Measurements from ENCODE around the gene SOS1. TPM values are rescaled to one million over a fixed set of nuclear protein-coding genes. Genes with fewer than 3 reads are reported as not detected.

Gene SOS1
- polyA plus RNA-seq, 1 donor: 65.1 TPM

DNA sequence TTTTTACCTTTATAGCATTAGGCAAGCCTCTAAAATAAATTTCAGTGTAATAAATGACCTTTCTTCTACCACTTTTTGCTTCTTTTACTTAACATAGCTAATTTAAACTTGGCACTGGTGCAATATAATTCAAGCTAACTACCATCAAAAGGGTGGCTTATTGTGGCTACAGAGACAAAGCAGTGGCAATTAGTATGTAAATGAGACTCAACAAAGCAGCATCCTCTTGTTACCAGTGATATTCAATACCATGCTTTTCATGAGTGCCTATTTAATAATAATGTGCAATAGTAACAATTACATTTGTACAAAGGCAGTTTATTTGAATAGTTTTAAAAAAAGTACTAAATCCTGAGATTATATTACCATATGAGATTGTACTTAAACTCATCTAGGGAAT lies 93.4 kb downstream of the SOS1 start:
- no peak for DNase-seq

DNA sequence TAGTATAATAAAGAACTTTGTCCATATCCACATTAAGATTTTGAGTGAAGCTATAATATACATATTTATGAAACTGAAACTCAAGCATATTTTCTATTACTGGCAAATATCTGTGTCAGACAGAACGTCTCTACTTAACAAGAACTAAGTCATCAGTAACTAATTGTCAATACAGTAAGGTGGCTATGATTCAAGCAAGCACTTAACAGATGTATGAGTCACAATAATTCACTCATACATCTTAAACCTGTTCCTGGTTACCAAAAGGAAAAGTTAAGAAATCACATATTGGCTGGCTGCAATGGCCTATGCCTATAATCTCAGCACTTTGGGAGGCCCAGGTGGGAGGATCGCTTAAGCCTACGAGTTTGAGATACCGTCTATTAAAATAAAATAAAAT lies 96.0 kb downstream of the SOS1 start:
- DNase-seq: no peak

DNA sequence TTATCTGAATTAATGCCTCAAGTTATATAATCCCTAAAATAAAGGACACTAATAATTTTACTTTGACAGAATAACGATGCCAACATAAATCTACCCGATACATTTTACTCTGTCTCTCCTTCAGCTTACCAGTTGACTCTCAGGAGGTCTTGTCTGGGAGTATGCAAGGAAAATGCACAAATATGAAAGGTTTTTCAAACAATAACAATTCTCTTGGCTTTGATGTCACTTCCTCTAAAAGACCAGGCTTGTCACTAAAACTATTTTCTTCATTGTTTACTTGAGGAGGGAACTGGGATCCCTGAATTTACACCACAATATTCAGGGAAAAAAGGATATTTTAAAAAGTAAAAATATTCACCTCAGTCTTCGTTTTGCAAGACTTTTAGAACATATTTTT lies 97.2 kb downstream of the SOS1 start:
- DNase-seq: no peak

DNA sequence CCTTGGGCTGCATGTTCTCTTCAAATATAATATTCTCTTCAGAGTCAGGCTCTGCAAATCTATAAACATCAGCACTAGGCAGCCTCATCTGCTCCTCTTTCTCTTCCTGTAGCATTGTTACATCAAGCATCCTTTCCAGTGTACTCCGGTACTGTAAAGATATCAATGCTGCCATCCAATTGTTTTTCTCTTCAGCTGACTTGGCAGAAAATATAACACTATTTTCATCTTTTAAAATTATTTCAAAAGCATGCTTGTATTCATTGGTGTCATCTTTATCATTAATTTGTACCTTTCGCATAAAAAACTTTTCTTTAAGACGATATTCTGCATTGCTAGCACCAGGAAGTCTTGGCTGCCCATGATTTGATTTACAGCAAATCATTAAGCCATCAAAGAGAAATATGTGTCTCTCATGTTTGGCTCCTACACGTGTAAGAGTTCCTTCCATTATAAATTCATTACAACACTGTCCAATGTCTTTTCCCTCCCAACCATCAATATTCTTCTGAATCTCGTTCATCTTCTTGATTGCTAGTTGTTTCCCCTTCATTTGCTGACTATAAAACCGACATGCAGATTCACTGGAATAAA lies 98.1 kb downstream of the SOS1 start:
- no peak for DNase-seq

GRCh38 chr2:39020383-39020782 lies 100.5 kb downstream of the SOS1 start:
- DNase-seq: no peak

DNA sequence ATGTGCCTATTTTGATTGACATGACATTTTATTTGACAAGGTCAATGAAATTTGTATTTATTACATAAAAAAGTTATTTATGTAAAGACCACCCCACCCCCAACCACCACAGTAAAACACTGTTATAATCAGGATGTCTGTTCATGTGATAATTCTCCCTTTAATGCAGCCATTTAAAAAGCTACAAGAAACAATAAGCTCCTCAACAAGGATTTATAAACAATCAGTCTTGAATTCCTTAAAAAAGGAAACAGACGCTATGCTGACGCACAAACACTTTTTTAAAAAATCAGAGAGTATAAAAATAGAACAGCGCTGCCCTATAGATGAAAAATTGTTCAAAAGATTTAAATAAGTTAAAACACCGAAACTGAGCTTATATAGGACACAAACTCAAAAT lies 102.2 kb downstream of the SOS1 start:
- no peak for DNase-seq

DNA sequence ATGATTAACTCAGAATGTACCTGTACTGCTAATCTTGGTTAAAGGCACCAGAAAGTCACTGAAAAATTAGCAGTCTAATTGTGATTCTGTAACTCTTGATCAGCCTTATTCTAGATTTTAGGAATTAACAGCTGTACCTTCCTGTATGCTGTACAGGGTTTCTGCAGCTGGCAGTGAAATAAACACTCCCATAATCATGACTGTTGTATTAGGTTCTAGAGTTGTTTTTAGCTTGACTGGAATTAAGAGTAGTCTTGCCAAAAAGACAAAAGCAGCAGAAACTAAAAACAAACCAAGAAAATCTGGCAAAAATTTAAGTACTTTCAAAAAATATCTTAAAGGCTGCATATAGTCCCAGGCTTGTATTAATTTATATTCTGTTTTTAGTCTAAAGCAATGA lies 103.5 kb downstream of the SOS1 start:
- no peak for DNase-seq

GRCh38 chr2:39015424-39015823 lies 105.4 kb downstream of the SOS1 start:
- DNase-seq: no peak

GRCh38 chr2:39013871-39014270 lies 107.0 kb downstream of the SOS1 start:
- DNase-seq: no peak

- DNase-seq: no peak
These were observed 112.2 kb downstream of the SOS1 start for GRCh38 chr2:39008665-39009064.

DNA sequence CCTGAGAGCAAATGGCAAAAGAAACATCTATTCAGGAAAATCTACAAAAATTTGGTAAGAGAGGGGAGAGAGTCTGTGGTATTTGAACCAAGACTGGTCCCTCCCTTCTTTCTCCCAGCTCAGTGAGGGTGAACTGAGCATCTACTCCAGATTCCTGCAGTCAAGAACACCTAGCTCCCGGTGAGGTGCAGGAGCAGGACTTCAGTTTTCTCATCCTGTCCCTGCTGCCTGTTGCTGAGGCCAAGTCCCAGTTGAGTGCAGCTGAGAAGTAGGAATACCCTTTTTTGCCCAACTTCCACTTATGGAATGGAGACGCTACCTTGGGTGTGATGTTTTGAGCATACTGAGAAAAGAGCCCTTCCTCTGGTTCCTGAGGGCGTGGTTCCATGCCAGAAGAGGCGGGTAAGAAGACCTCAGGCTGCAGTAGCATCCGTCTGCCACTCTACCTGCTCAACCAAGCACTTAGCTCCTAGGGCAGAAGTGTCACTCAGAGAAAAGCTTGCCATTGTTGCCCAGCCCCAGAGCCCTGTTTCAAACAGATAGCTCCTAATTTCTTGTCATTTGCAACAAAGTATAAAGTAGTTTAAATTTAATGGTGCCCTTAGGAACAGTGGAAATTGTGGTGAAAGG lies 112.9 kb downstream of the SOS1 start:
- DNase-seq: no peak

DNA sequence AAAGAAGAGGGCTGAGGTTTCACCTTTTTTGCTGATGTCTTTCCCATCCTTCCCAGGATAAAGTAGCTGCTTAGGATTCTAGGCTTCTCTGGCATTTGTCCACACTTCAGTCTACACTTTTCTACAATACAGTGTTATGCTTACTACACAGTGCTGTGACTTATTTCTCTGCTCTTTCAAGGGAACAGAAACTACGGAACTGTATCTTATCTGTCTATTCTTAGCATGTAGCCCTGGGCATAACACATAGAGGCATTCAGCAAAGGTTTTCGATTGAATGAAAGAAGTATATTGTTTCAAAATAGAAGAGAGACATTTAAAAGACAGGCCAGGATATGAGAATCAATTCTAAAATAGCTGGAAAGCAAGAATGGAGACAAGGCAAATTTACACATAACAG lies 120.3 kb downstream of the SOS1 start:
- DNase-seq: no peak

GRCh38 chr2:38997781-38998180 lies 123.1 kb downstream of the SOS1 start:
- DNase-seq: no peak

- no peak for DNase-seq
These were observed 129.0 kb downstream of the SOS1 start for GRCh38 chr2:38991899-38992298.

GRCh38 chr2:38988716-38989115 lies 132.1 kb downstream of the SOS1 start:
- DNase-seq: no peak

- no peak for DNase-seq
These were observed 138.4 kb downstream of the SOS1 start for GRCh38 chr2:38982498-38982897.

DNA sequence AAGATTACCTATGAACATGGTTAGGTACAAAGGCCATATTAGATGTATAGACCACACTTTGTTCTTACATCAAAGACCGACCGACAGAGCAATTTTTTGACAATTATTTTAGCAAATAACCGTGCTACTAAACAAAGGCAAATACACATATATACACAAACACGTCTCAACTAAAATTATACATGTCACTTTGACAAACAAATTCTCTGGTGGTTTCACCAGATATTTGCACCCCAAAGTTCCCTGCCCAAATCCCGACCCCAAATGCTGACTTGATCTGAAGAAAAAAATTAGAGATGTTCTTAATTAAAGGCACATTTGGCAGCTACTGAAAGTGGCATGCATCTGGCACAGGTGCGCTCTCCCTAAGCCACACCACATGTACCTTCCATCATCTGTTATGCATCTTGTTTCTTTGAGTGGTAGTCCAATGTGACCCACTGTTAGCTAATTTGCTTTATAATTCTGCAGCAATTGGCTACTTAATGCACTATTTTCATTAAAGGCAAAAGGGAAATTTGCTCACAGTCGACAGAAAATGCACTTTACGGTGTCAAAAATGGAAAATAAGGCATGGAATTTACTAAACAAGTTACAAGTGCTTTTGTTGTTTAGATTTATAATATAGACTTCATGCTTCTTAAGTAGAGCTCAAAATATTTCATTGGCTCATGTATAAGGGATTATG lies 139.0 kb downstream of the SOS1 start:
- DNase-seq: no peak

DNA sequence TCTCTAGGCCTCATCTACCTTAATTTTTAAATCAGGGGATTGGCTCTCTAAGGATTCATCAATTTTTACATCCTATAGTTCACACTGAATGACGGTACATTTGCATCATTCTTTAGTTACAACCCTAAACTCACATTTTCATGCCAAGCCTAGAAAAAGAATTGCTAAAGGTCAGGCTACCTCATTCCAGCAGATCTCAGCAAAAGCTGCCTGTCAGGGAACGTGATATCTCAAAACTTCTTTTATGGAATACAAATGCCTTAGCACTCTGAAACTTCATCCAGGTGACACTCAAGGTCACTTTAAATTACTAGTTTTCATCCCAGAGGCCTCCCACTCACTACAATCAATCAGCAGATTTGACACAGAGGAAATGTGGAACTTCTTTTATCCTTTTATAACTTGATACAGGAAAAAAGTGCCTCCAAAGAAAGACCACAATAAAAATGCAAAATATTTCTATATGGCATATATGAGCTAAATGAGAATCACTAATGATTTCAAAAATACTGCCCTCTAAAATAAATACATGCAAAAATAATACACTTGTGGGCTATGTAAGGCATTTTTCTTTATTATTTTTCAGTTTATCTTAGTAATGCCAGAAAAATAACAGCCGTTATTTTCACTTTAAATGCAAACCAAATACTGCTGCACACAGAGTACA lies 139.7 kb downstream of the SOS1 start:
- DNase-seq: peak; percentile 12

- DNase-seq: no peak
These were observed 141.9 kb downstream of the SOS1 start for GRCh38 chr2:38978908-38979307.

DNA sequence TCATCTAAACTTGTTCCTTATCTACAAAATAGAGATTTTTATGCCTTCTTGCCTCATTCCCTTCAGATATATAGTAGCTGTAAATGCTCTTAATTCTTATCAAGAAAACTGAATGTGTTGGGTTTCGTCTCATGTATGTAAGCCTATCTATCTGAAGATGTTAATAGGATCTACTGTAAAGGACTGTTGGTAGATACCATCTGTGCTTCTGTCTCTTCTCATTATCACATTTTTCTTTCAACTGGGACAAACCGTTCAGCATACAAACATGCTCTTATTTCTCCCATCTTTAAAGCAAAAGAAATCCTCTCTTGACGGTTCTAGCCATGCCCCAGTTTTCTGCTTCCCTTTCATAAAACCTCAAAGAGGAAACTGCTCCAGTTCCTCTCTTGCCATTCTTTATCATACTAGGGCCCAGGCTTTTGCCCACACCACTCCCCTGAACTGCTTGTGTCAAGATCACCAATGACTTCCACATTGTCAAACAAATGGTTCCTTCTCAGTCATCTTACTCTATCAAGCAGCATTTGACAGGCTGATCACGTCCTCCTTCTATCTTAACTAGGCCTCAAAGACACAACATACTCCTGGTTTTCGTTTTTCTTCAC lies 142.5 kb downstream of the SOS1 start:
- no peak for DNase-seq

DNA sequence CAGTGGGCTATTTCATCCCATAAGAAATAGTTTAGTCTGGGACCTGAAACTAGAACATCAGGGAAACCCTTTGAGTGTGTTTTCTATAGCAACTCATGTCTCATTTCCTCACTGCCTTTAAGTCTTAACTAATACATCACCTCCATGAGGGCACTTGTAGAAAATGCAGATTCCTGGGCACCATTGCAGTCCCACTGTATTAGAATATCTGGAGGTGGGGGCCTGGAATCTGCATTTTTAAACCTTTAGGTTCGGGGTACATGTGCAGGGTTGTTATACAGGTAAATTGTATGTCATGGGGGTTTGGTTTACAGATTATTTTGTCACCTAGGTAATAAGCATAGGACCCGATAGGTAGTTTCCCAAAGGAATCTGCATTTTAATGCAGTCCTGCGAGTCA lies 143.8 kb downstream of the SOS1 start:
- DNase-seq: no peak

DNA sequence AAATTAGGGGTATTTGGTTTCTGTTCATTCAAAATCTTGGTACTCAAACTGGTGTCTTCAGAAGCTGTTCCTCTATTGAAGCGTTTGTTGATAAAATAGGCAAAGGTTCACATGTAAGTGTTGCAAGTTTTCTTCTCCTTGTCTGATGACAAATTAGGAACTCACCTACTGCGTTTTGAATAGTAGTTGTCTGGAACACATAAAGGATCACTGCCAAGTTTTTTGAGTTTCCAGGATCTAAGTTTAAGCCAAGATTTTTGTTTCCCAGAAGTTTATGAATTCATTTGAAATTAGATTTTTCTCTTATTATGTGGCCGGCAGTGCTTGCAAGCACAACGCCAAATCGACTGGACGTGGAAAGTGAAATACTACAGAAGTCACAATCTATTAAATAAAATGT lies 145.8 kb downstream of the SOS1 start:
- no peak for DNase-seq

- DNase-seq: no peak
These were observed 147.6 kb downstream of the SOS1 start for GRCh38 chr2:38973266-38973665.
